Sigmoid colon (tissue), 3 donors: ENCODE measurements around the gene MYL4.

Source experiments
- CTCF ChIP-seq, 4 experiments: fragments of 450-650 bp in 3 of 4; fragments of 200-600 bp in 1 of 4; IDR thresholded peaks; one replicate each; pipeline ENCODE4 v1.5.1; 2016 to 2019; ENCODE audit warnings: antibody characterized with exemption in 4 of 4, mild to moderate bottlenecking in 3 of 4, moderate library complexity in 2 of 4
- POLR2A ChIP-seq, 2 donors: fragments of 450-650 bp; IDR thresholded peaks; one replicate each; pipeline ENCODE4 v1.6.1; 2016; ENCODE audit warnings: antibody characterized with exemption in 2 of 2, mild to moderate bottlenecking in 2 of 2, moderate library complexity in 2 of 2

GRCh38 chr17:47190770-47191169 is 18.4 kb upstream of the MYL4 start:
- no peak for TF ChIP-seq CTCF (IDR thresholded peaks at IDR 0.05)
- TF ChIP-seq POLR2A (IDR thresholded peaks at IDR 0.05): no peak
